ENCODE measurements around the gene SLC20A1.
"Not testable (repeated sequence)": the region's sequence is repeated elsewhere in the genome, so short reads cannot be mapped to it uniquely, and the experiment has no call there.

Gene SLC20A1

DNA sequence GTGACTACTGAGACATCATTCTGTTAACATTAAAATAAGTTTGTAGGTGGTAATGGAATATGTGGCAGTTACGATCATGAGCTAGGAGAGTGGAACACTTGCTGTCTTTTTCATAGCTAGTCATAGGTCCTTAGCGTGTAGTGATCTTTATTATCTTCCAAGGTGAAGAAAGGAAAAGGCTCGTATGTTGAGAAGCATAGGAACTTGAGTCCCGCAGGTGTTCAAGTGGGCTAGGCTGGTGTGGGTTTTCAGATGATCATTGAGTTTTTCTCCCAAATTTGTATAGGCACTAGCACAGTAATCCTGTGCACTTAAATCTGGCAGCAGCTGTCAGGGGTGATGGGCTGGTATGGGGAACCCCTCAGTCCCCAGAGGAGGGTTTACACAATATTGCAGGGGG, 10.9 kb downstream of the SLC20A1 start:
- no peak for DNase-seq

DNA sequence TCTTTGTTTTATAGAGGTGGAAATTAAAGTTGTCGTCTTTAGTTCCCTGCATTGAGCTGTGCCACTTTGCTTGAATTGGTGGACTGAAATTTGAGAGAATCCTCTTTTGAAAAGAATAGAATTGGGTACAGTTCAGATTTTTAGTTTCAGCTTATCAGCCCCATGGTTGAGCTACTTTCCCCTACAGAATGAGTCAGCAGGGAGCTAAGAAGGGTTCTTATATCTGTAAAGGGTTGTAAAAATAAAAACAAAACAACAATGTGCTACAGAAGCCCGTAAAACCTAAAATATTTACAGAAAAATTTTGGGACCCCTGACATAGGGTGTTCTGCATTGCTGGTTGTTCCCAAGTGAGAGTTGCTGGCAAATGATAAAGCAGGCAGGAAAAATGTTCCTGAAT, 12.6 kb downstream of the SLC20A1 start:
- DNase-seq = no peak

DNA sequence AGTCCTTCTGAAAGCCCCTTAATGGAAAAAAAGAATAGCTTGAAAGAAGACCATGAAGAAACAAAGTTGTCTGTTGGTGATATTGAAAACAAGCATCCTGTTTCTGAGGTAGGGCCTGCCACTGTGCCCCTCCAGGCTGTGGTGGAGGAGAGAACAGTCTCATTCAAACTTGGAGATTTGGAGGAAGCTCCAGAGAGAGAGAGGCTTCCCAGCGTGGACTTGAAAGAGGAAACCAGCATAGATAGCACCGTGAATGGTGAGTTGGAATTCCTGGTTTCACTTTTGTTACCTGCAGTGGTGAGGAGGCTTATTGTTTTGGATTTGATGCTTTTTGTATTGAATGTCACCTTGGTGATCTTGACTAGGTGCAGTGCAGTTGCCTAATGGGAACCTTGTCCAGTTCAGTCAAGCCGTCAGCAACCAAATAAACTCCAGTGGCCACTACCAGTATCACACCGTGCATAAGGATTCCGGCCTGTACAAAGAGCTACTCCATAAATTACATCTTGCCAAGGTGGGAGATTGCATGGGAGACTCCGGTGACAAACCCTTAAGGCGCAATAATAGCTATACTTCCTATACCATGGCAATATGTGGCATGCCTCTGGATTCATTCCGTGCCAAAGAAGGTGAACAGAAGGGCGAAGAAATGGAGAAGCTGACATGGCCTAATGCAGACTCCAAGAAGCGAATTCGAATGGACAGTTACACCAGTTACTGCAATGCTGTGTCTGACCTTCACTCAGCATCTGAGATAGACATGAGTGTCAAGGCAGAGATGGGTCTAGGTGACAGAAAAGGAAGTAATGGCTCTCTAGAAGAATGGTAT, 13.3 kb downstream of the SLC20A1 start:
- no peak for DNase-seq

DNA sequence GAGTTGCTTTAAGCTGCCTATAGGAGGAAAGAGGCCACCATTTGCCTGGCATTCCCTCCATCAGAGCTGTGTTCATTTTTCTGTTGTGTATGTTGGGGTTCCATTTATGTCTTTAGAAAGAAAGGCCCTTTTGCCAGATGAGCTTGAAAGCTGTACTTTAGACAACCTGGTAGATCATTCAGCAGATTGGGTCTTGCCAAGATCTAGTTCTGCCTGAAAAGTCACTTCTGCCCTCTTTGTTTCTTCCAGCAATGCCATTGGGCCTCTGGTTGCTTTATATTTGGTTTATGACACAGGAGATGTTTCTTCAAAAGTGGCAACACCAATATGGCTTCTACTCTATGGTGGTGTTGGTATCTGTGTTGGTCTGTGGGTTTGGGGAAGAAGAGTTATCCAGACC, 14.4 kb downstream of the SLC20A1 start:
- no peak for DNase-seq

DNA sequence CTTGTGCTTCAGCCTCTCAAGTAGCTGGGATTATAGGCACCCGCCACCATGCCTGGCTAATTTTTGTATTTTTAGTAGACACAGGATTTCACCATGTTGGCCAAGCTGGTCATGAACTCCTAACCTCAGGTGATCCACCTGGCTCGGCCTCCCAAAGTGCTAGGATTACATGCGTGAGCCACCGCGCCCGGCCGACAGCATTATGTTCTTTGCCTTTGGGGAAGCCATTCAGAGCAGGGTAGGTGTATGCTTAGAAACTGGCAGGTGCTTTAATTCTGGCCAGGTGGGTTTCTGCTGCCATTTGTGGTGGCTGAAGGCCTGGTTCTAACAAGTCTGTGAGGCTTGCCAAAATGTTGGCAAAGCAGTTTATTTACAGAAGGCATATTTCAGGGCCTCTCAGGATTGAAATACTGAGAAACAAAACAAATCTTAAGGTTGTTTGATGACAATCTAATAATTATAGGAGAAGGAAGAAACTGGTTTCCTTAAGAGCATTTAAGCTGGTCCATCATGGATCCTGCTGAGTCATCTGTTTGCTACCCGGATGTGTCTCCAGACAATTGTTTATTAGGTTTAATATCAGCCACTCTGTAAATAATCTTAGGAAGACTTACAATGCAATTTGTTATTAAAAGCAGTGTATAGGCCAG, 16.0 kb downstream of the SLC20A1 start:
- DNase-seq = no peak

DNA sequence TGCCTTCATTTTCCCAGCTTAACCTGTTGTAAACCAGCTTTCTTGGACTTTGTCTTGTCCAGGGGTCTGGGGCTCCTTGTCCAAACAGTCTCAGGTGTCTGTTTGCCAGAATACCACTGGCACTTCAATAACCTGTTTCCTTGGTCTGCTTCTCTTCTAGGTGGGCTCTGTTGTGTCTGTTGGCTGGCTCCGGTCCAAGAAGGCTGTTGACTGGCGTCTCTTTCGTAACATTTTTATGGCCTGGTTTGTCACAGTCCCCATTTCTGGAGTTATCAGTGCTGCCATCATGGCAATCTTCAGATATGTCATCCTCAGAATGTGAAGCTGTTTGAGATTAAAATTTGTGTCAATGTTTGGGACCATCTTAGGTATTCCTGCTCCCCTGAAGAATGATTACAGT, 17.0 kb downstream of the SLC20A1 start:
- no peak for DNase-seq

DNA sequence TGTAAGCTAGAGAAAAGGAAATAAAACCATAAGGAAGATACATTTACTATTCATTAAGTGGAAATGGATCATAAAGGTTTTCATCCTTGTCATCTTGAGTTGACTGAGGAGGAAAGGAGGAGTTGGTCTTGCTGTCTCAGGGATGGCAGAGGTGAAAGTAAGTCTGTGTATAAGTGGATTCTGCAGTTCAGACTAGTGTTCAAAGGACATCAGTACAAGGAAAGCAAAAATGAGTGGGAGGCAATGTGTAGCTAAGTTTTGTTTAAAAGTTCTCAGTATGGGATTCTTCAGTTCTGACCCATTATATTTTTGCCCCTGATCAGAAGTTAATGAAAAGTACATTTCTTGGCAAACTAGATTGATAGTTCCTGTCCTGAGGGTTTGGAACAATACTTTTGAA, 18.9 kb downstream of the SLC20A1 start:
- no peak for DNase-seq

DNA sequence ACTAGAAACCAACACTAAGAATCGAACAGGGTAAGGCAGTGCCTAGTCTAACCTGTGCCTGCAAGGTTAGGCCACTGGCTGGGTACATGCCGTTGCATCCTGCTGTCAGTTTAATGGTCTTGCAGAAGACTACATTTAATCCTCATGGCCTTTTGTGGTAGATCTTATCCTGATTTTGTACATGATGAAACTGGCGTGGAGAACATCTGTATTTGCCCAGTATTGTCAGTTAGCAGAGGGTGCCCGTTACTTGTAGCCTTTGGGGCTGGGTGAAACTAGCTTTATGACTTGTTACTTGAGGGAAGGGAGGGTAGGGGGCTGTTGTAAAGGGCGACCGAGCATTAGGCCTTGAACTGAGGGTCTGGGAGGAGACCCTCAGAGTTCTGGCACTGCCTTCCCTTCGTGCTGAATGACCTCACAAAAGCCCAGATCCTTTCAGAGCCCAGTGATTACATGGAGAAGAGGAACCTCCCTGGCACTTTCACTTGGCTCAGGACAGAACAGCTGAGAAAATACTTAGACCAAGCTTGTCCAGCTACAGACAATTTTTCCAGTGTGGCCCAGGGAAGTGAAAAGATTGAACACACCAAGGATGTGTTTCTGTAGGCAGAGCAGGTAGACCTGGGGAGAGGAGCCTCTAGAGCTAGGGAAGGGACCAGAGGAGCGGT, 19.5 kb downstream of the SLC20A1 start:
- no peak for DNase-seq

DNA sequence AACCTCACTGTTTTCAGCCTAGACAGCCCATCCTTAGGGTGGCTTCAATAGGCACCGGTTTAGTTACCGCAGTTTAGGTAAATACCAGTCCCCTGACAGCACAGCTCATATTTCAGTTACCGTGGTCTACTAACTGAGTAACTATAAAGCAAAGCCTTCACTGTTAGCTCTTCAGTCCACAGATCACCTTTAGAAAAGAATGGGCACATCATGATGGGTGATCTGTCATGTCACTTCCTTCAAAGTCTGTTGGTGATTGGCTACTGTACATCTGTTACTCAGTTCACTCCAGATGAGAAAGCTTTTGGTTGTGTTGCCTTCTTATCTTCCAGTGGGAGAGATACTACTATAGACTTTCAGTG, 21.0 kb downstream of the SLC20A1 start:
- no peak for DNase-seq

DNA sequence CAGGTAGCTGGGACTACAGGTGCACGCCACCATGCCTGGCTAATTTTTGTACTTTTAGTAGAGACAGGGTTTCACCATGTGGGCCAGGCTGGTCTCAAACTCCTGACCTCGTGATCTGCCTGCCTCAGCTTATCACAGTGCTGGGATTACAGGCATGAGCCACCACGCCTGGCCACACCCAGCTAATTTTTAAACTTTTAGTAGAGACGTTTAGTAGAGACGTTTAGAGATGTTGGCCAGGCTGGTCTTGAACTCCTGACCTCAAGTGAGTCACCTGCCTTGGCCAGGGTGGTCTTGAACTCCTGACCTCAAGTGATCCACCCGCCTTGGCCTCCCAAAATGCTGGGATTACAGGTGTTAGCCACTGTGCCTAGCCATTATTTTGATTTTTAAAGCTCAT, 21.8 kb downstream of the SLC20A1 start:
- DNase-seq = not testable (repeated sequence)

DNA sequence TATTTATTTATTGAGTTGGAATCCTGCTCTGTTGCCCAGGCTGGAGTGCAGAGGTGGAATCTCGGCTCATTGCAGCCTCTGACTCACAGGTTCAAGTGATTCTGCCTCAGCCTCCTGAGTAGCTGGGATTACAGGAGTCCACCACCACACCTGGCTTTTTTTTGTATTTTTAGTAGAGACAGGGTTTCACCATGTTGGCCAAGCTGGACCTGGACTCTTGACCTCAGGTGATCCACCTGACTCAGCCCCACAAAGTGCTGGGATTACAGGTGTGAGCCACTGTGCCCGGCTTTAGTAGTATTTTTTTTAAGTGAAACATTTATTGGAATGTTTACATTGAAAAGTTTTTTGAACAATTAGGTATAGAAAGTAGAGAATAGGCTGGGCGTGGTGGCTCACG, 23.9 kb downstream of the SLC20A1 start:
- no peak for DNase-seq

DNA sequence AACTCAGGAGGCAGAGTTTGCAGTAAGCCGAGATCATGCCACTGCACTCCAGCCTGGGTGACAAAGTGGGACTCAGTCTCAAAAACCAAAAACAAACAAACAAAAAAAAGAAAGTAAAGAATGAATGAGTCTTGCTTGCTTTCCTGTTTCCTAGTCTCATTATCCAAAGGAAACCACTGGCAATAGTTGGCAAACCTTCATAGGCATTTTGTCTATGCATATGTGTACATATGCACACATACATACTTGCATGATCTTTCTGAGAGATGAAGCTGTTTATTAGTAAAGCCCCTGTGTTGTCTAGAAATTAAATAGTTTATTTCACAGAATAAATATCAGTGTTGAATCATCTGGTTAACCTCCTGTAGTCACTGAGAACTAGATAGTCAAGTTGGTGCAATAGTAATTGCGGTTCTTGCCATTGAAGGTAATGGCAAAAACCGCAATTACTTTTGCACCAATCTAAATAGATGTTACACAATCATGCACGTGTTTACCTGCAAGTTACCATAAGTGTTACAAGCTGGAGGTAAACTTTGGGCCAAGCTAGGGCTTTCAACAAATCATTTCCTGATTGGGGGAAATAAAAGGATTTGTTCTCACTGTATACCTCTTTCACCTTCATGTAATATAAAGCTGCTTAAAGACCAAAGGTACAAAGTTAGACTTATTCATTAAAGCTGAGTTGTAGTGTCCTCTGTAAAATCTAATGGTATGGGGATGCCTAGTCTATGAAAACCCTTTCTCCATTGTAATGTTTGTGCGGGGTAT, 24.7 kb downstream of the SLC20A1 start:
- no peak for DNase-seq

DNA sequence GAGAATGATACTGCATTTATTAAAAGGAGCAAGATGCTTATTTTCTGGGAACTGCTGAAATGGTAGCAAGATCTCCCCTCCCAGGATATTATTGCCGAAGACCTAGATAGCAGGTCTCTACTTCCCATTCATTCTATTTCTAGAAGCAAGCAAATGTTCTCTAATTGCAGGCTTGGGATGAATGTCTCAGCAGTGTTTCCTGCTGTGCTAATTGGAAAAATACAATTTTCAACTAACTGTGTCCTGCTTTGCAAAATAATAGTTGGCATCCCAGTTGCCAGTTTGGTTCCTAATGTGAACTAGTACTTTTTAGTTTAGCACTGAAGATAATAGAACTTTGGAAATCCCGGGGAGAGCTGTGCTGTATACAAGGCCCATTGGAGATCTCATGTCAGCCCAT, 26.1 kb downstream of the SLC20A1 start:
- DNase-seq = no peak

DNA sequence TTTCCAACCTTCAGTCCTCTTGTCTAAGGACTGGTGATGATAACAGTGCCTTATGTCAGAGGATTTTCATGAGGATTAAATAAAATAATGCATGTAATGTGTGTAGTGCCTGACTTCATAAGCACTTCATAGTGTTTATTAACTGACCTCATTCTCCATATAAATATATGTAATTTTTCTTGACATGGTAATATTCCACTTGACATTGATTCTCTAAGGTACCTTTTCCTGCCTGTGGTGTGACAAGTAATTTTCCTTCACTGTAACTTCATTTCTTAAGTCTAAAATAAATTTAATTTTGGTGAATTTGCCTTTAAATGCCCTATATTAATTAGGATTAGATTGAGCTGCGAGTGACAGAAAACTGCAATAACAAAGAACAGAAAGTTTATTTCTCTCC, 27.3 kb downstream of the SLC20A1 start:
- no peak for DNase-seq

DNA sequence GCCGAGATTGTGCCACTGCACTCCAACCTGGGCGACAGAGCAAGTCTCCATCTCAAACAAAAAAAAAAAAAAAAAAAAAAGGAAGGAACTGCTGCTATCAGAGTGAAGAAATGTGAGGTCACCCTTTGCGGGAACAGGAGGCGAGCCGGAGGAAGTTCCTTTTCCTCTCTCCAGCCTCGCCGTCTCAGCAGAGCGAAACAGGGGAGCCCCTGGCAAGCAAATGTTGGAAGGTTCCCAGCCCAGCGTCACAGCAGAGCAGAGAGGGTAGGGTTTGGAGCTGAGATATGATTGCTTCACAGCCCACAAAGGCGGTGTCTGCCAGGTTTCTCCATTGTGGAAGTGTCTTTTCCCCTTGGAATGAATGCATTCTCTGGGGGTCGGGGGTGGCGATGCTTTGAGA, 28.5 kb downstream of the SLC20A1 start:
- no peak for DNase-seq

DNA sequence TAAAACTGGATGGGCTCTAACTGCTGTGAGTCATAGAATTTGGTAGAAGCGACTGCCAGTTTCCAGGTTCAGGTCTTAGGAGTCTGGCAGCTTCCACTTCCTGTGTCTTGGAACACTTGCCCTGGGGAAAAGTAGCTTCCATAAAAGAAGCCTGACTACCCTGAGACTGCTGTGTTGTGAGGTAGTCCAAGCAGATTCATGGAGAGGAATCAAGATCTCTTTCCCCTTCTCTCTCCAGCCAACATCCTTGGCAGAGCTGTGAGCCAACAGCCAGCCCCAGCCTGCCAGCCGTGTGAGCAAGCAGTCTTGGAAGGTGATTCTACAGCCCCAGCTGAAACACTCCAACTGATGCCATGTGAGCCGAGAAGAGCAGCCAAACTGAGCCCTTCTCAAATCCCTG, 33.7 kb downstream of the SLC20A1 start:
- no peak for DNase-seq

DNA sequence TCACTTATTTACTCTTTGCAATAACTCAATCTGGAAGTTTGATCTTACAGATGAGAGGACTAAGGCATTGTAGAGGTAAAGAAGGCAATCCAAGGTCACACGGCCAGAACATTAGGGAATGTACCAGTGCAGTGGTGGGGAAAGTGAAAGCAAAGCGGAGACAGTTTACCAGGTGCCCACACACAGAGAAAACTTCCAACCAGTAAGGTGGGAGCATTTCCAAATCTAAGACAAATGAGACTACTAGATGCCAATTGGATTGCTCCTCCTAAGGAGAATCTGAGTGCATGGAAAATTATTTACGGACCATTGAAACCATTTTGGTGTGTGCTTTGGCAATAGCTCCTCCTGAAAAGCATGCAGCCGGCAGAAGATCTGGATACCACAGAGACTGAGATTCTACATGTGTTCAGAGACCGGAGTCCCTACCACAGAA, 34.9 kb downstream of the SLC20A1 start:
- DNase-seq = no peak

DNA sequence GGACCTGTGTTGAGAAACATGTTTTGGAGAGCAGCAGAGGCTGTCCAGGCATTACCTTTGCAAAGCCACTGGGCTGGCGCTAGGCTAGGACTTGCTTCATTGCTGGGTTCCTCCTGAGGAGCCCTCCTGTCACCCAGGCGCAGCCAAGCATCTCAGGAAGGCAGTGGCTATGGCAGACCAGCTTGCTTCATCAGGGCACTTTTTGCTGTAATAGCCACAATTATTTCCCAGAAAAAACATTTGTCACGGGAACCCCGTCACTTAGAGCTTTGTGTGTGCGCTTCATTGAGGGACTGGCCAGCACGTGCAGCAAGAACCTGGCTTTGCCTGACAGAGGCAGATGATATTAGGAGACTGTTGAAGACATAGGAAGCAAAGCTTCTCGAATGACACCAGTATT, 36.4 kb downstream of the SLC20A1 start:
- no peak for DNase-seq

DNA sequence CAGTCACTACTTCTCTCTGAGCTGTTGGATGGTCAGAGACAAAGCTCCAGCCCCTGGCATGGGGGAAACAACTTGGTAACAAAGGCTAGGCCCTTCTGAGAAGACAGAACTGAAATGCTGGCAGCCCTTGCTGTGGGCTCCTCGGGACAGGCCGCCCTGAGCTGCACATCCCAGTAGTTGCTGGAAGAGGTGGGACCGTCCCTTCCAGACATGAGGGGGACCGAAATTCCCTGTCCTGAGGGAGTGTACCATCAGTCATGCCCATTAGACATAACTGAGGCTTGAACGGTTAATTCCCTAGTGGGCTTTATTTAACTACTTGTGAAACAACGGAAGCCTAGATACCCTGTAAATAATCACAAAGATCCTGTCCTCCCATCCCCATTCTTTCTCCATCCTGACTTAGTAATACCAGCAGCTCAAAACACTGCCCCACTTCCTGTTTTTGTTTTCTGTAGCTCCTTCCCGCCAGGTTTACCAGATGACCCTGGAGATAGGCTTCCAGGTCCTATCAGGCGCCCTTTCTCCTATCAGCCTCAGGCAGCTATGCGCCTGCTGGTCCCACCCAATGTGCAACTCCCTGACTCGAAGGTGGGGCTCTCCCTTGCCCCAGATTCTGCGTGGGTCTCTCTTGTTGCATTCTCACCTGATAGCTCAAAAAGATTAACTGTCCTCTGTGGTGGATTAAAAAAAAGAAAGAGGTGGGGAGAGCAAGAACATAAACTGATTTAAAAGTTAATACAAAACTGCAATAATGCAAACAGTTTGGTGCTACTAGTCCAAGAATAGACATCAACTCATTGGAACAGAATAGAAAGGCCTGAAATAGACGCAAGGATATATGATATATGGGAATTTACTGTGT, 38.0 kb downstream of the SLC20A1 start:
- no peak for DNase-seq

DNA sequence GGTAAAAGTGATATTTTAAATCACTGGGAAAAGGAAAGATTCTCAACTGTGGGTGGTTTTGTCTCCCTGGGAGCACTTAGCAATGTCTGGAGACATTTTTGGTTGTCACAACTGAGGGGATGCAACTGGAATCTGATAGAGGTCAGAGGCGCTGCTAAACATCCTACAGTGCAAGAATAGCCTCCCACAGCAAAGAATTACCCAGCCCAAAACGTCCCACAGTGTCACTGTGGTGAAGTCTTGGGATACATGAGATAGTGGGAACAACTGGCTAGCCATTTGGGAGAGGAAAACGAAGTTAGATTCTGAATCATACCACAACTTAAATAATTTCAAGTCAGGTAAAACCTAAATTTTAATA, 38.7 kb downstream of the SLC20A1 start:
- DNase-seq = no peak

DNA sequence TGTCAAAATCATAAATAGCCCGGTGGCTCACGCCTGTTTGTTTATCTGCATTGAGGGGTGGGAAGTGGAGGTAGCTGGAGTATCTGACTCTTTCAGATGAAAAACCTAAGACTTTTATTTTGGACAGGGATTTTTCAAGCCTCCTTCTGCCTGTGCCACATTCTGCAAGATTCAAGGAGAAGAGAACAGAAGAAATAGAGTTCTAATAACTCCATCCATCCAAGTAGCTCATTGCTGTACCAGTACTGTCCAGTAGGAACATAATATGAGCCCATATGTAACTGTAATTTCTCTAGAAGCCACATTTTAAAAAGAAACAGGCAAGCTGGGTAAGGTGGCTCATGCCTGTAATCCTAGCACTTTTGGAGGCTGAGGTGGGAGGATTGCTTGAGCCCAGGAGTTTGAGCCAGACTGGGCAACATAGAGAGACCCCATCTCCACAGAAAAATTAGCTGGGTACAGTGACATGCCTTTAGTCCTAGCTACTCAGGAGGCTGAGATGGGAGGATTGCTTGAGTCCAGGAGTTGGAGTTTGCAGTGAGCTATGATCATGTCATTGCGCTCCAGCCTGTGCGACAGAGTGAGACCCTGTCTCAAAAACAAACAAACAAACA, 39.6 kb downstream of the SLC20A1 start:
- DNase-seq = no peak
